ENCODE measurements around the gene S1PR5.
"Not testable (repeated sequence)": the region's sequence is repeated elsewhere in the genome, so short reads cannot be mapped to it uniquely, and the experiment has no call there.

The S1PR5 gene, protein sequence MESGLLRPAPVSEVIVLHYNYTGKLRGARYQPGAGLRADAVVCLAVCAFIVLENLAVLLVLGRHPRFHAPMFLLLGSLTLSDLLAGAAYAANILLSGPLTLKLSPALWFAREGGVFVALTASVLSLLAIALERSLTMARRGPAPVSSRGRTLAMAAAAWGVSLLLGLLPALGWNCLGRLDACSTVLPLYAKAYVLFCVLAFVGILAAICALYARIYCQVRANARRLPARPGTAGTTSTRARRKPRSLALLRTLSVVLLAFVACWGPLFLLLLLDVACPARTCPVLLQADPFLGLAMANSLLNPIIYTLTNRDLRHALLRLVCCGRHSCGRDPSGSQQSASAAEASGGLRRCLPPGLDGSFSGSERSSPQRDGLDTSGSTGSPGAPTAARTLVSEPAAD

DNA sequence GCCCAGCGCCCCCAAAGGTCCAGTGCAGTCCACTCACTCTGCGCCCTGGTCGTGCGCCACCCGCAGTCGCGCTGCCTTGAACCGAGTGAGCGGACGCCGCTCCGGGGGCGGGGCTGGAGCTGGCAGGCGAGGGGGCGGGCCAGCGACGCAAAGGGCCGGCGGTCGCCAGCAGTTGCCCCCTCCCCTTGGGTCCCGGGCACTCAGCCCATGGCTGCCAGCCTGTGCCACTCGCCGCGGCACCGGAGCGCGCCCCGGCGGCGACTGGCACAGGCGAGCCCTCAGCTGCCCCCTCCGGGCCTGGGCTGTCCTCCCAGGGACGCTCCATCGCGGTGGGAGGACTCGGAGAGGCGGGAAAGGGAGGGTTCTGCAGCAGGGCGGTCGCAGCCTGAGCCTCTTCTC is at the start of gene S1PR5:
TSS of gene S1PR5 (minus strand) at position 87 of the 399 bp plus-strand sequence. CDS start 2,436 bp downstream, outside the sequence.
- no peak for DNase-seq (ENCODE audit: low read depth)

GRCh38 chr19:10566658-10567410 is 49.6 kb upstream of the S1PR5 start:
- DNase-seq (ENCODE audit: low read depth), result no peak

- DNase-seq (ENCODE audit: low read depth), result no peak
Observed at GRCh38 chr19:10566408-10566657, 49.1 kb upstream of the S1PR5 start.

GRCh38 chr19:10565567-10566407 is 48.5 kb upstream of the S1PR5 start, which contains the start of gene KRI1:
Gene KRI1 (minus strand): TSS chr19:10566010. CDS start chr19:10565999, 11 bp downstream.
- DNase-seq (ENCODE audit: low read depth), result peak; percentile 96

- DNase-seq (ENCODE audit: low read depth), result no peak
Observed at GRCh38 chr19:10565028-10565566, 47.9 kb upstream of the S1PR5 start.

DNA sequence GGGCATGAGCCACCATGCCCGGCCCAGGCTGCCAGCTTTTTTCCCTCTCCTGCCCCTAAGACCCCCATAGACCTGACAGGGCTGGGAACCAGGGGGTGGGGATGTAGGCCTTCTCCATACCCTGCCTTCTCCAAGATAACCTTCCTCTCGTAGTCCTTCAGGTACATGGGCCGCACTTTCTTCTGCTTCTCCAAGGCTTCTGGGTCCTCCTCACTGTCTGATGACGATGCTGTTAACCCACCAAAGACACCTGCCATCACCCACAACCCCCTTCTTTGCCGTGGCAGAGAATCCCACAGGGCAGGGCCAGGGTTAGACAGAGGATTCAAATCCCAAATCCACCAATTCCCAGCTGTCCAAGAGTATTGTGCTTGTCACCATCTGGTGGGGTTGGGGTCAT is 45.4 kb upstream of the S1PR5 start:
- no peak for DNase-seq (ENCODE audit: low read depth)

- DNase-seq (ENCODE audit: low read depth), result no peak
Observed at GRCh38 chr19:10560154-10560553, 42.9 kb upstream of the S1PR5 start.

DNA sequence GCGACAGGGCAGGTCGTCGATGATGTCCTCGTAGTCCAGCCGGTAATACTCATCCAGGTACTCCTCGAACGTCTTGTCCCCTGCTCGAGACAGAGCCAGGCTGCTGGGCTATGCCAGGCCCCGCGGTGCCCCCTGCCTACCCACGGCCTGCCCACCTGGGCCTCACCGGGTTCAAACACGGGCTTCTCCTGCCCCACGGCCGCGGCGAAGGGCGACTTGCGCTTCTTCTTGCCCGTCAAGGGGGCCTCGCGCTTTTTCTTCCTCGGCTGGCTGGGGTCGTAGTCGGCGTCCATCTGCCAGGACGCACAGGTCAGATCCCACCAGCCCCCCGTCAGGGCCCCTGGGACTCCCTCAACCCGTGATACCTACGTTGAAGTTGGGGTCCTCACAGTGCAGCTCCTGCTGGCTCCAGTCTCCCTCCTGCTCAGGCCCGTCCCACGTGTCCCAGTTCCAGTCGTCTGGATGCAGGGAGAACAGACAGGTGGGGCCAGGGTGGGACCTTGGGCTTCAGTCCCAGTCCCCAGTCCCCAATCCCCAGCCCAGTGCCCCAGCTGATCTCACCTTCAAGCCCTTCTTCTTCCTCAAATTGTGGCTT is 40.5 kb upstream of the S1PR5 start:
- no peak for DNase-seq (ENCODE audit: low read depth)

DNA sequence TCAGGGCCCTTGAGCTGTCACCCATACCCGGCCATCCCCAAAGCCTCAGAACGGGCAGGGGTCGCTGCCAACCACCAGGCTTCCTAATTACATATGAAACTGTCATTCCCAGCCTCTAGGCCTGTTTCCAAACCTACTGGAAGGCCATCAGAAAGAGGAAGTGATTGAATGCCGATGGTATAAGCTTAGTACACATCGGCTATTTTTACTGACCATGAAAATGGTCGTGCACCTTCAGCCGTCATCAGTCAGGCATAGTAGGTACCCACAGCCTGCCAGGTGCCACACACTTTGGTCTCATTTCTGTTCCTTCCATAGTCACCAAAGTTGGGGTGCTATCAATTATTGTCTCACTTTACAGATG is 38.3 kb upstream of the S1PR5 start:
- no peak for DNase-seq (ENCODE audit: low read depth)

GRCh38 chr19:10554760-10555609 is 37.7 kb upstream of the S1PR5 start:
- no peak for DNase-seq (ENCODE audit: low read depth)

GRCh38 chr19:10553943-10554381 is 36.7 kb upstream of the S1PR5 start:
- no peak for DNase-seq (ENCODE audit: low read depth)

DNA sequence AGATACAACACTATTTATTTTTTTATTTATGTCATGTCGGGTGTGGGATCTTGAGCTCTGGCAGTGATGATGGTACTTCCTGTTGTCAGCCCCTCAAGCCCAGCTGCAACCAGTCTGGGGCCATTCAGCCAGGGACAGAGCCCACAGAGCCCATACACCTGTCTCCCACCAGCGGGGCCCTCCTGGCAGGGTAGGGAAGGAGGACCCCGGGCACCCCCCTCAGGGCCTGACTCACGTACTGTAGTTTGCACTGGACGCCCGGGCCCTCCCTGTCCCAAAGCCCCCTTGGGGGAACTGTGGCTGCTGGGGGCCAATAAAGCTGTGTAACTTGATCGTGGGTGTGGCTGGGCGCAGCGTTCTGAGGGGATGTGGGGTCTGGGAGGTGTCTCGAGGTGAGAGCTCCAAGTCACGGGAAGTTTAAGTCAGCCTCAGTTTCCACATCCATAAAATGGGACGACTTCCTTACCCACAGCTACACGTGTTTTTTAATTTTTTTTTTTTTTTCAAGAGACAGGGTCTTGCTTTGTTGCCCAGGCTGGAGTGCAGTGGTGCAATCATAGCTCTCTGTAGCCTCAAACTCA is 35.9 kb upstream of the S1PR5 start:
- no peak for DNase-seq (ENCODE audit: low read depth)

DNA sequence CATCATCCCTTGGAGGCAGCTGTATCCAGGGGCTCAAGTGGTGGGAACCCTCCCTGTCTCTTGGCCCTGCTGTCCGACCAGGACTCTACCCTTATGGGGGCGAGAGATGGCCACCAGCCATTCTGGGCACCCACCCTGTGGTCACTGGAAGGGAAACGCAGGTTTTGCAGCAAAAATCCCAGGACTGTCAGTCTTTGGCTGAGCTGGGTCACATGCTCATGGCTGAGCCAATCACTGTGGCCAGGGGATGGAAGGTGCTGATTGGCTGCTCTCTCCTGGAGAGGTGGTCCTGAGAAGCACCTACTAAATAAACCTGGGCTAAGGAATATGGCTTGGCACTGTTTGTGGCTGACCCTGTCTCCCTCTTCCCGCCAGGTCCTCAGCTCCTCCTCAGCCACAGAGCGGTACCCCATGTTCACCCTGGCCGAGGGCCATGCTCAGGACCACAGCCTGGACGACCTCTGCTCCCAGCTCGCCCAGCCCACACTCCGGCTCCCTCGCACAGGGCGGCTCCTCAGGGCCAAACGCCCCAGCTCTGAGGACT is 35.3 kb upstream of the S1PR5 start:
- DNase-seq (ENCODE audit: low read depth), result no peak

- no peak for DNase-seq (ENCODE audit: low read depth)
Observed at GRCh38 chr19:10551698-10552301, 34.6 kb upstream of the S1PR5 start.

DNA sequence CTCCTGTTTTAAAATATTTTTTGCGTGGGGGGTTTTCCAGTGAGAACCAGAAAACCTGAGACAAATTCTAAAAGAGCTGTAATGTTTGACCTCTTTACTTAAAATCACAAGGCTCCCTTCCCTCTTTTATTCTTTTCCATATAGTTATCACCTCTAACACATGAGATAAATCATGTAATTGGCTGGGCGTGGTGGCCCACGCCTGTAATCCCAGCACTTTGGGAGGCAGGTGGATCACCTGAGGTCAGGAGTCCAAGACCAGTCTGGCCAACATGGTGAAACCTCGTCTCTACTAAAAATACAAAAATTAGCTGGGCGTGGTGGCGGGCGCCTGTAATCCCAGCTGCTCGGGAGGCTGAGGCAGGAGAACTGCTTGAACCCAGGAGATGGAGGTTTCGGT is 33.8 kb upstream of the S1PR5 start:
- DNase-seq (ENCODE audit: low read depth), result not testable (repeated sequence)

GRCh38 chr19:10550336-10550735 is 33.1 kb upstream of the S1PR5 start:
- no peak for DNase-seq (ENCODE audit: low read depth)

DNA sequence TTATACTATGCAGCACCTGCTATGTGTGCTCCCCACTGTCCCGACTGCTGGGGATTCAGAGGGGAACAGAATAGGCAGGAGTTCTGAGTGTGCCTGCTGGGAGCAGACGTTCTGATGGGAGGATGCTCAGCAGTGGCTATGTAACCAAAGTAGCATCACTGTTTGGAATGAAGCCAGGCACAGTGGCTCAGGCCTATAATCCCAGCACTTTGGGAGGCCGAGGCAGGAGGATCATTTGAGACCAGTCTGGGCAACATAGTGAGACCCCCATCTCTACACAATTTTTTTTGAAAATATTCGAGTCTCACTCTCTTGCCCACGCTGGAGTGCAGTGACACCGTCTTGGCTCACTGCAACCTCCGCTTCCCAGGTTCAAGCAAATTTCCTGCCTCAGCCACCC is 32.5 kb upstream of the S1PR5 start:
- no peak for DNase-seq (ENCODE audit: low read depth)

DNA sequence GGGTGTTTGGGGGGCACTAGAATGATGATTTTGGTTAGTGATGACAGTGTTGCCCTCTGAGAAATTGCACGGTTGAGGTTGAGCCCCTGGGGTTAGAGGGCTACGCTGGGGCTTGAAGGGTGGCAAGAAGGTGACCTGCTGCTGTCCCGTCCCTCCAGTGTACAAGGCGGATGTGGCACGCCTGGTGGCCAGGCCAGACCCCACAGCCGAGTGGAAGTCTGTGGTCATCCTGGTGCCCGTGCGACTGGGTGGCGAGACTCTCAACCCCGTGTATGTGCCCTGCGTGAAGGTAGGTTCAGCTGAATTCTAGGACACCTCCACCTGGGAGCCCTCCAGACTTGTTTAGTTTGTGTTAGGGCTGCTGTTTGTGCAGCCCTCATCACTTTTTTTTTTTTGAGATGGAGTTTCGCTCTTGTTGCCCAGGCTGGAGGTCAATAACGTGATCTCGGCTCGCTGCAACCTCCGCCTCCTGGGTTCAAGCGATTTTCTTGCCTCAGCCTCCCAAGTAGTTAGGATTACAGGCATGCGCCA is 31.6 kb upstream of the S1PR5 start:
- no peak for DNase-seq (ENCODE audit: low read depth)

DNA sequence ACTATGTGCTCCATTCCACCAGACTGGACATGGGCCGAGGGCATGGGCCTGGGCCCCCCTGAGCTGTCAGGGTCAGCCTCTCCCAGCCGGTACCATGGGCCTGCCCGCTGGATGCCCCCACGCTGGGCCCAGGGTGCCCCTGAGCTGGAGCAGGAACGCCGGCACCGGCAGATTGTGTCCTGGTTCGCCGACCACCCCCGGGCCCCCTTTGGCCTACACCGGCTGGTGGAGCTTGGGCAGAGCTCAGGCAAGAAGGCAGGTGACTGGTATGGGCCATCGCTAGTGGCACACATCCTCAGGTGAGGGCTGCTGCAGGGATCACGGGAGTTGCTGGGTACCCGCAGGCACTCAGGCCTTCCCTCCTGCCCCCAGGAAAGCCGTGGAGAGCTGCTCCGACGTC is 29.6 kb upstream of the S1PR5 start:
- no peak for DNase-seq (ENCODE audit: low read depth)
